ENCODE data around the gene ZC3HAV1.
"Not testable (repeated sequence)": the region's sequence is repeated elsewhere in the genome, so short reads cannot be mapped to it uniquely, and the experiment has no call there.

The ZC3HAV1 gene

GRCh38 chr7:139081584-139081983 lies 27.9 kb downstream of the ZC3HAV1 start:
- no peak for DNase-seq

- DNase-seq: no peak
Observed at GRCh38 chr7:139080905-139081304, 28.6 kb downstream of the ZC3HAV1 start.

- DNase-seq: no peak
Observed at GRCh38 chr7:139079861-139080260, 29.7 kb downstream of the ZC3HAV1 start.

- no peak for DNase-seq
Observed at GRCh38 chr7:139078911-139079310, 30.6 kb downstream of the ZC3HAV1 start.

GRCh38 chr7:139078399-139078798 lies 31.1 kb downstream of the ZC3HAV1 start:
- DNase-seq: no peak

GRCh38 chr7:139077706-139078105 lies 31.8 kb downstream of the ZC3HAV1 start:
- DNase-seq: not testable (repeated sequence)

GRCh38 chr7:139075871-139076686 lies 33.4 kb downstream of the ZC3HAV1 start:
- no peak for DNase-seq

- DNase-seq: peak; percentile 74
Observed at GRCh38 chr7:139075031-139075652, 34.4 kb downstream of the ZC3HAV1 start.

- DNase-seq: no peak
Observed at GRCh38 chr7:139072796-139073195, 36.7 kb downstream of the ZC3HAV1 start.

GRCh38 chr7:139071680-139072079 lies 37.8 kb downstream of the ZC3HAV1 start:
- no peak for DNase-seq

- no peak for DNase-seq
Observed at GRCh38 chr7:139068544-139069399, 40.7 kb downstream of the ZC3HAV1 start.

GRCh38 chr7:139066315-139066714 lies 43.2 kb downstream of the ZC3HAV1 start:
- no peak for DNase-seq

GRCh38 chr7:139065323-139065722 lies 44.2 kb downstream of the ZC3HAV1 start:
- DNase-seq: no peak

GRCh38 chr7:139061416-139061815 lies 48.1 kb downstream of the ZC3HAV1 start:
- DNase-seq: no peak

- no peak for DNase-seq
Observed at GRCh38 chr7:139060695-139061237, 48.8 kb downstream of the ZC3HAV1 start.

- DNase-seq: no peak
Observed at GRCh38 chr7:139059905-139060304, 49.6 kb downstream of the ZC3HAV1 start.

GRCh38 chr7:139058943-139059342 lies 50.6 kb downstream of the ZC3HAV1 start:
- no peak for DNase-seq

- DNase-seq: no peak
Observed at GRCh38 chr7:139055674-139056073, 53.8 kb downstream of the ZC3HAV1 start.

GRCh38 chr7:139054656-139055055 lies 54.9 kb downstream of the ZC3HAV1 start:
- not testable (repeated sequence) for DNase-seq

GRCh38 chr7:139054101-139054500 lies 55.4 kb downstream of the ZC3HAV1 start:
- DNase-seq: no peak

GRCh38 chr7:139051655-139052054 lies 57.9 kb downstream of the ZC3HAV1 start:
- DNase-seq: no peak

GRCh38 chr7:139049936-139050335 lies 59.6 kb downstream of the ZC3HAV1 start:
- no peak for DNase-seq

- DNase-seq: no peak
Observed at GRCh38 chr7:139049111-139049510, 60.4 kb downstream of the ZC3HAV1 start.
